GM23338 (cell line): ENCODE data around the gene UTS2R. TPM values are rescaled to one million over a fixed set of nuclear protein-coding genes. Genes with fewer than 3 reads are reported as not detected.

Source experiments
- ATAC-seq: fragments of 200-7000 bp; cut with Tn5 transposase; 3 replicates; pipeline ENCODE4 v1.9.1; 2020
- DNase-seq: peaks from one replicate; pipeline ENCODE4 v3.0.0-alpha.2; 2015; ENCODE audit warnings: low spot score
- H2AFZ ChIP-seq: fragments of 200-600 bp; sonication (generic); 2 replicates; pipeline ENCODE4 v1.8.0; 2016; ENCODE audit warnings: antibody characterized with exemption, mild to moderate bottlenecking, moderate library complexity
- H3F3A ChIP-seq: fragments of 200-600 bp; sonication (generic); replicated peaks from 2 replicates; pipeline ENCODE4 v1.8.0; 2017; ENCODE audit warnings: antibody characterized with exemption, mixed run types, low read depth
- H3K27ac ChIP-seq: fragments of 200-600 bp; sonication (generic); 2 replicates; pipeline ENCODE4 v1.6.1; 2016; ENCODE audit warnings: low read depth
- H3K27me3 ChIP-seq: fragments of 200-600 bp; sonication (generic); 2 replicates; pipeline ENCODE4 v1.8.0; 2016; ENCODE audit warnings: mild to moderate bottlenecking, mixed run types, moderate library complexity; ENCODE audit not compliant: insufficient read depth
- H3K36me3 ChIP-seq: fragments of 200-600 bp; sonication (generic); 2 replicates; pipeline ENCODE4 v1.8.0; 2016; ENCODE audit warnings: mild to moderate bottlenecking; ENCODE audit not compliant: insufficient read depth
- H3K4me1 ChIP-seq: fragments of 200-600 bp; sonication (generic); 2 replicates; pipeline ENCODE4 v1.8.0; 2016; ENCODE audit warnings: mild to moderate bottlenecking, moderate library complexity; ENCODE audit not compliant: insufficient read depth
- H3K4me2 ChIP-seq: fragments of 200-600 bp; sonication (generic); 2 replicates; pipeline ENCODE4 v1.7.1; 2017; ENCODE audit warnings: mixed run types
- H3K4me3 ChIP-seq: fragments of 200-600 bp; sonication (generic); 2 replicates; pipeline ENCODE4 v1.6.1; 2016; ENCODE audit warnings: mixed run types
- H3K79me2 ChIP-seq: fragments of 200-600 bp; sonication (generic); replicated peaks from 2 replicates; pipeline ENCODE4 v1.8.0; 2017; ENCODE audit warnings: mild to moderate bottlenecking; ENCODE audit not compliant: insufficient read depth
- H3K9me2 ChIP-seq: fragments of 200-600 bp; sonication (generic); 2 replicates; pipeline ENCODE4 v1.8.0; 2017; ENCODE audit not compliant: insufficient read depth
- H4K20me1 ChIP-seq: fragments of 200-600 bp; sonication (generic); replicated peaks from 2 replicates; pipeline ENCODE4 v1.8.0; 2017; ENCODE audit warnings: mild to moderate bottlenecking; ENCODE audit not compliant: insufficient read depth
- H3K27ac Mint-ChIP-seq: 2 replicates; pipeline ENCODE4 v1.8.0; 2020; ENCODE audit warnings: inconsistent platforms, mild to moderate bottlenecking, moderate library complexity, mixed read lengths
- H3K27me3 Mint-ChIP-seq: 3 replicates; pipeline ENCODE4 v1.8.0; 2022; ENCODE audit warnings: low read depth, mild to moderate bottlenecking, moderate library complexity, mixed read lengths, inconsistent platforms; ENCODE audit not compliant: insufficient read depth, poor library complexity
- H3K36me3 Mint-ChIP-seq: 3 replicates; pipeline ENCODE4 v1.8.0; 2021; ENCODE audit warnings: low read depth, mild to moderate bottlenecking, inconsistent platforms, moderate library complexity, mixed read lengths
- H3K4me1 Mint-ChIP-seq: 3 replicates; pipeline ENCODE4 v1.8.0; 2020; ENCODE audit warnings: mild to moderate bottlenecking, inconsistent platforms, mixed read lengths
- H3K4me3 Mint-ChIP-seq: 3 replicates; pipeline ENCODE4 v1.8.0; 2021; ENCODE audit warnings: moderate library complexity, mild to moderate bottlenecking, inconsistent platforms, mixed read lengths
- H3K9me3 Mint-ChIP-seq: 3 replicates; pipeline ENCODE4 v1.8.0; 2020; ENCODE audit warnings: moderate library complexity, mild to moderate bottlenecking, inconsistent platforms, mixed read lengths
- EZH2phosphoT487 ChIP-seq: fragments of 200-600 bp; sonication (generic); IDR thresholded peaks from one replicate; pipeline ENCODE4 v1.8.1; 2018; ENCODE audit warnings: antibody characterized with exemption; ENCODE audit not compliant: unreplicated experiment
- JUNB ChIP-seq: IDR thresholded peaks from one replicate; pipeline ENCODE4 v1.6.1; 2016; ENCODE audit warnings: antibody characterized with exemption; ENCODE audit not compliant: unreplicated experiment
- NANOG ChIP-seq: IDR thresholded peaks from 2 replicates; pipeline ENCODE4 v1.6.1; 2016; ENCODE audit warnings: antibody characterized with exemption, borderline replicate concordance
- ZNF331 ChIP-seq: fragments of 250-450 bp; sonication (Bioruptor Pico); IDR thresholded peaks from 2 replicates; pipeline ENCODE4 v1.5.0; 2020; ENCODE audit warnings: low read depth, mild to moderate bottlenecking, moderate library complexity
- polyA plus RNA-seq: library from polyadenylated mRNA; unstranded; fragments of >200 nt; fragmentation: Nextera tagmentation; extraction: Ambion mirVana; gene quantifications from 2 replicates; pipeline ENCODE4 v1.2.1, GENCODE V29; 2016
- total RNA-seq: library from RNA; depleted of rRNA; stranded (reverse); fragments of >200 nt; shearing (Covaris generic); gene quantifications from 2 replicates; pipeline ENCODE4 v1.2.3, GENCODE V29; 2014
- TF ChIP-seq, protein P1 (sequence below): fragments of 250-450 bp; sonication (Bioruptor Pico); IDR thresholded peaks from 2 replicates; pipeline ENCODE4 v1.5.0; 2020; ENCODE audit warnings: mild to moderate bottlenecking, moderate library complexity
- TF ChIP-seq, protein P2 (sequence below): IDR thresholded peaks from 2 replicates; pipeline ENCODE4 v1.6.1; 2016; ENCODE audit warnings: antibody characterized with exemption
- TF ChIP-seq, protein P3 (sequence below), 2 experiments: fragments of 200-600 bp in 1 of 2; sonication (generic) in 1 of 2; conservative IDR thresholded peaks; 2 replicates each; pipeline versions ENCODE4 v1.5.1 to v1.6.1; 2016 to 2017; ENCODE audit warnings: antibody characterized with exemption in 2 of 2, low read depth in 2 of 2, mild to moderate bottlenecking in 2 of 2, moderate library complexity in 1 of 2

Gene UTS2R
- total and polyA plus RNA-seq, 2 experiments from 2014 or later = 0.49 TPM; not detected in 1

DNA sequence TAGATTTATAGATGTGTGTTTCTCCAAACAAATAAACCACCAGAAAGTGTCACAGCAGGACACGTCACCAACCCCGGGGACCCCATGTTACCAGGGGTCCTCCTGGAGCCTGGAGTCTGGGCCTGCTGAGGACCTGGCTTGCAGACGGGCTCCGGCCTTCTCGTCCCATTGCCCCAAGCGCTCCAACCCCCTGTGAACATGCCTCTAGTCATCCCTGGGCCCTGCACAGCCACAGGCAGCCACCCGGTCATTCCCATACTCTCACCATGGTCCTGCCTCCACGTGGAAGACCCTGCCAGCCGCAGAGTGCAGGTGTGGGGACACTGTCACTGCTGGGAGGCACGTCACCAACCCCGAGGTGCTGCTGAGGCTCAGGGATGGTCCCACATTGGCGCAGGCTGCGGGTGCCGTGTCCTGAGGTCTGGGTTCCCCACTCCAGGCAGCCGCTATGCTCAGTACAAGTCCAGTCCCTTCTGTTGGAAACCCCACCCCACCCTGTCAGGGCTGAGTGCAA lies 42.5 kb upstream of the UTS2R start:
- Histone ChIP-seq H2AFZ (no peak overlapping the region), H3K4me1 (no peaks in the 10 kb centered on the region), H3K27me3 (peaks cover 27% of the 10 kb centered on the region), H3K9me2 (no peaks in the 10 kb centered on the region), H4K20me1 (no peaks in the 10 kb centered on the region), H3K4me2 (no peak overlapping the region), H3F3A (no peaks in the 10 kb centered on the region), H3K79me2 (no peaks in the 10 kb centered on the region), H3K36me3 (no peaks in the 10 kb centered on the region), H3K27ac (no peak overlapping the region), H3K4me3 (no peak overlapping the region)
- no peak overlapping the region; the same call in 2 of the 3 replicates for H3K4me3 Mint-ChIP-seq
- peaks cover 17% of the 10 kb centered on the region for H3K4me1 Mint-ChIP-seq
- H3K27me3 Mint-ChIP-seq = peaks cover 33% of the 10 kb centered on the region
- H3K36me3 Mint-ChIP-seq = no peaks in the 10 kb centered on the region; the same call in 2 of the 3 replicates
- DNase-seq (no peak), ATAC-seq (no peak)
- no peak overlapping the region for H3K27ac Mint-ChIP-seq
- TF ChIP-seq, protein P1, sequence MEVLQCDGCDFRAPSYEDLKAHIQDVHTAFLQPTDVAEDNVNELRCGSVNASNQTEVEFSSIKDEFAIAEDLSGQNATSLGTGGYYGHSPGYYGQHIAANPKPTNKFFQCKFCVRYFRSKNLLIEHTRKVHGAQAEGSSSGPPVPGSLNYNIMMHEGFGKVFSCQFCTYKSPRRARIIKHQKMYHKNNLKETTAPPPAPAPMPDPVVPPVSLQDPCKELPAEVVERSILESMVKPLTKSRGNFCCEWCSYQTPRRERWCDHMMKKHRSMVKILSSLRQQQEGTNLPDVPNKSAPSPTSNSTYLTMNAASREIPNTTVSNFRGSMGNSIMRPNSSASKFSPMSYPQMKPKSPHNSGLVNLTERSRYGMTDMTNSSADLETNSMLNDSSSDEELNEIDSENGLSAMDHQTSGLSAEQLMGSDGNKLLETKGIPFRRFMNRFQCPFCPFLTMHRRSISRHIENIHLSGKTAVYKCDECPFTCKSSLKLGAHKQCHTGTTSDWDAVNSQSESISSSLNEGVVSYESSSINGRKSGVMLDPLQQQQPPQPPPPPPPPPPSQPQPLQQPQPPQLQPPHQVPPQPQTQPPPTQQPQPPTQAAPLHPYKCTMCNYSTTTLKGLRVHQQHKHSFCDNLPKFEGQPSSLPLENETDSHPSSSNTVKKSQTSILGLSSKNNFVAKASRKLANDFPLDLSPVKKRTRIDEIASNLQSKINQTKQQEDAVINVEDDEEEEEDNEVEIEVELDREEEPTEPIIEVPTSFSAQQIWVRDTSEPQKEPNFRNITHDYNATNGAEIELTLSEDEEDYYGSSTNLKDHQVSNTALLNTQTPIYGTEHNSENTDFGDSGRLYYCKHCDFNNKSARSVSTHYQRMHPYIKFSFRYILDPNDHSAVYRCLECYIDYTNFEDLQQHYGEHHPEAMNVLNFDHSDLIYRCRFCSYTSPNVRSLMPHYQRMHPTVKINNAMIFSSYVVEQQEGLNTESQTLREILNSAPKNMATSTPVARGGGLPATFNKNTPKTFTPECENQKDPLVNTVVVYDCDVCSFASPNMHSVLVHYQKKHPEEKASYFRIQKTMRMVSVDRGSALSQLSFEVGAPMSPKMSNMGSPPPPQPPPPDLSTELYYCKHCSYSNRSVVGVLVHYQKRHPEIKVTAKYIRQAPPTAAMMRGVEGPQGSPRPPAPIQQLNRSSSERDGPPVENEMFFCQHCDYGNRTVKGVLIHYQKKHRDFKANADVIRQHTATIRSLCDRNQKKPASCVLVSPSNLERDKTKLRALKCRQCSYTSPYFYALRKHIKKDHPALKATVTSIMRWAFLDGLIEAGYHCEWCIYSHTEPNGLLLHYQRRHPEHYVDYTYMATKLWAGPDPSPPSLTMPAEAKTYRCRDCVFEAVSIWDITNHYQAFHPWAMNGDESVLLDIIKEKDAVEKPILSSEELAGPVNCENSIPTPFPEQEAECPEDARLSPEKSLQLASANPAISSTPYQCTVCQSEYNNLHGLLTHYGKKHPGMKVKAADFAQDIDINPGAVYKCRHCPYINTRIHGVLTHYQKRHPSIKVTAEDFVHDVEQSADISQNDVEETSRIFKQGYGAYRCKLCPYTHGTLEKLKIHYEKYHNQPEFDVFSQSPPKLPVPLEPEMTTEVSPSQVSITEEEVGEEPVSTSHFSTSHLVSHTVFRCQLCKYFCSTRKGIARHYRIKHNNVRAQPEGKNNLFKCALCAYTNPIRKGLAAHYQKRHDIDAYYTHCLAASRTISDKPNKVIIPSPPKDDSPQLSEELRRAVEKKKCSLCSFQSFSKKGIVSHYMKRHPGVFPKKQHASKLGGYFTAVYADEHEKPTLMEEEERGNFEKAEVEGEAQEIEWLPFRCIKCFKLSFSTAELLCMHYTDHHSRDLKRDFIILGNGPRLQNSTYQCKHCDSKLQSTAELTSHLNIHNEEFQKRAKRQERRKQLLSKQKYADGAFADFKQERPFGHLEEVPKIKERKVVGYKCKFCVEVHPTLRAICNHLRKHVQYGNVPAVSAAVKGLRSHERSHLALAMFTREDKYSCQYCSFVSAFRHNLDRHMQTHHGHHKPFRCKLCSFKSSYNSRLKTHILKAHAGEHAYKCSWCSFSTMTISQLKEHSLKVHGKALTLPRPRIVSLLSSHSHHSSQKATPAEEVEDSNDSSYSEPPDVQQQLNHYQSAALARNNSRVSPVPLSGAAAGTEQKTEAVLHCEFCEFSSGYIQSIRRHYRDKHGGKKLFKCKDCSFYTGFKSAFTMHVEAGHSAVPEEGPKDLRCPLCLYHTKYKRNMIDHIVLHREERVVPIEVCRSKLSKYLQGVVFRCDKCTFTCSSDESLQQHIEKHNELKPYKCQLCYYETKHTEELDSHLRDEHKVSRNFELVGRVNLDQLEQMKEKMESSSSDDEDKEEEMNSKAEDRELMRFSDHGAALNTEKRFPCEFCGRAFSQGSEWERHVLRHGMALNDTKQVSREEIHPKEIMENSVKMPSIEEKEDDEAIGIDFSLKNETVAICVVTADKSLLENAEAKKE (CRISPR knock-in tag) = no peak
- TF ChIP-seq, protein P2, sequence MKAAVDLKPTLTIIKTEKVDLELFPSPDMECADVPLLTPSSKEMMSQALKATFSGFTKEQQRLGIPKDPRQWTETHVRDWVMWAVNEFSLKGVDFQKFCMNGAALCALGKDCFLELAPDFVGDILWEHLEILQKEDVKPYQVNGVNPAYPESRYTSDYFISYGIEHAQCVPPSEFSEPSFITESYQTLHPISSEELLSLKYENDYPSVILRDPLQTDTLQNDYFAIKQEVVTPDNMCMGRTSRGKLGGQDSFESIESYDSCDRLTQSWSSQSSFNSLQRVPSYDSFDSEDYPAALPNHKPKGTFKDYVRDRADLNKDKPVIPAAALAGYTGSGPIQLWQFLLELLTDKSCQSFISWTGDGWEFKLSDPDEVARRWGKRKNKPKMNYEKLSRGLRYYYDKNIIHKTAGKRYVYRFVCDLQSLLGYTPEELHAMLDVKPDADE = no peak
- H3K9me3 Mint-ChIP-seq = no peaks in the 10 kb centered on the region

DNA sequence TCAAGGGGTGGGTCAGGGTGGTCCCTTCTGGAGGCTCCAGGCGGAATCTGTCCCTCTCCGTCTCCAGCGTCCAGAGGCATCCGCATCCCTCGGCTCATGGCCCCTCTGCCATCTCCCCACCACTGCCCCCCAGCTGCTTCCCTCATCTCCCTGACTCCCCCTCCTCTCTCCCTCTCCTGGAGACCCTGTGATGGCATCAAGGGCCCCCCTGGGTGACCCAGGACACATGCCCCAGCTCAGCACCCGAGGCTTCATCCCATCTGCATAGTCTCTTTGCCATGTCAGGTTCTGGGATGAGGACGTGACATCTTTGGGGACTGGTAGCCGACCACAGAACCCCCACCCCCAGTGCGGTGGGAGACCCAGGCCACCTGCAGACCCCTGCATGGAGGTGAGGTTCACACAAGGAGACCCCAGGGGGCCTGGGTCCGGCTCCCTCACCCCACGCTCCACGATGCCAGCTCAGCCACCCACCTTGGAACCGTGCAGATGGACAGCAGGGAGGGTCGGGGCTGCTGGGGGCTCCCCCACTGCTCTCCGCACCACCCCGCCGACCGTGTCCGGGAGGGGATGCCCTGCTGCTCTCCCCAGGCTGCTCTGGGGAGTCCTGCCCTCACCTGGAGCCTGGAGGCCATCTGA lies 41.8 kb upstream of the UTS2R start:
- Histone ChIP-seq H3K36me3 (no peaks in the 10 kb centered on the region), H3K27me3 (peaks cover 35% of the 10 kb centered on the region), H3K4me3 (no peak overlapping the region), H3K9me2 (no peaks in the 10 kb centered on the region), H3K79me2 (no peaks in the 10 kb centered on the region), H3K4me1 (no peaks in the 10 kb centered on the region), H3F3A (no peaks in the 10 kb centered on the region), H2AFZ (no peak overlapping the region), H3K4me2 (no peak overlapping the region), H4K20me1 (no peaks in the 10 kb centered on the region), H3K27ac (no peak overlapping the region)
- H3K4me1 Mint-ChIP-seq = peaks cover 20% of the 10 kb centered on the region
- no peaks in the 10 kb centered on the region for H3K9me3 Mint-ChIP-seq
- ATAC-seq = no peak
- H3K4me3 Mint-ChIP-seq = no peak overlapping the region
- H3K36me3 Mint-ChIP-seq = no peaks in the 10 kb centered on the region; the same call in 2 of the 3 replicates
- DNase-seq = no peak
- H3K27me3 Mint-ChIP-seq = peaks cover 40% of the 10 kb centered on the region
- H3K27ac Mint-ChIP-seq = no peak overlapping the region
- TF ChIP-seq, protein P2 = no peak
- TF ChIP-seq EZH2phosphoT487 (no peak), ZNF331 (no peak), NANOG (no peak), JUNB (no peak)
- TF ChIP-seq, protein P3, sequence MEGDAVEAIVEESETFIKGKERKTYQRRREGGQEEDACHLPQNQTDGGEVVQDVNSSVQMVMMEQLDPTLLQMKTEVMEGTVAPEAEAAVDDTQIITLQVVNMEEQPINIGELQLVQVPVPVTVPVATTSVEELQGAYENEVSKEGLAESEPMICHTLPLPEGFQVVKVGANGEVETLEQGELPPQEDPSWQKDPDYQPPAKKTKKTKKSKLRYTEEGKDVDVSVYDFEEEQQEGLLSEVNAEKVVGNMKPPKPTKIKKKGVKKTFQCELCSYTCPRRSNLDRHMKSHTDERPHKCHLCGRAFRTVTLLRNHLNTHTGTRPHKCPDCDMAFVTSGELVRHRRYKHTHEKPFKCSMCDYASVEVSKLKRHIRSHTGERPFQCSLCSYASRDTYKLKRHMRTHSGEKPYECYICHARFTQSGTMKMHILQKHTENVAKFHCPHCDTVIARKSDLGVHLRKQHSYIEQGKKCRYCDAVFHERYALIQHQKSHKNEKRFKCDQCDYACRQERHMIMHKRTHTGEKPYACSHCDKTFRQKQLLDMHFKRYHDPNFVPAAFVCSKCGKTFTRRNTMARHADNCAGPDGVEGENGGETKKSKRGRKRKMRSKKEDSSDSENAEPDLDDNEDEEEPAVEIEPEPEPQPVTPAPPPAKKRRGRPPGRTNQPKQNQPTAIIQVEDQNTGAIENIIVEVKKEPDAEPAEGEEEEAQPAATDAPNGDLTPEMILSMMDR (conservative IDR thresholded peaks at IDR 0.05; ENCODE audit: low read depth in 2 of 2) = no peak
